Upper lobe of right lung (tissue), 1 donor: Measurements from ENCODE around the gene PAIP1. TPM values are rescaled to one million over a fixed set of nuclear protein-coding genes. Genes with fewer than 3 reads are reported as not detected.
A peak's percentile ranks its signal among the peaks of the same experiment; 100 is the strongest.

Experiments
- ATAC-seq: fragments of 200-7000 bp; cut with Tn5 transposase; one replicate; pipeline ENCODE4 v1.9.1; 2020; ENCODE audit warnings: mild to moderate bottlenecking, moderate library complexity
- DNase-seq: peaks from one replicate; pipeline ENCODE4 v3.0.0-alpha.2; 2020
- H3K27ac ChIP-seq: fragments of 200-600 bp; one replicate; pipeline ENCODE4 v1.8.0; 2022
- H3K27me3 ChIP-seq: fragments of 200-600 bp; one replicate; pipeline ENCODE4 v1.8.0; 2022; ENCODE audit warnings: mild to moderate bottlenecking
- H3K36me3 ChIP-seq: fragments of 200-600 bp; one replicate; pipeline ENCODE4 v1.8.0; 2022
- H3K4me1 ChIP-seq: fragments of 200-600 bp; one replicate; pipeline ENCODE4 v1.8.0; 2022
- H3K4me3 ChIP-seq: fragments of 200-600 bp; one replicate; pipeline ENCODE4 v1.8.0; 2022; ENCODE audit warnings: mild to moderate bottlenecking
- H3K9me3 ChIP-seq: fragments of 200-600 bp; one replicate; pipeline ENCODE4 v1.8.0; 2022
- CTCF ChIP-seq: fragments of 200-600 bp; IDR thresholded peaks from one replicate; pipeline ENCODE4 v1.8.0; 2022; ENCODE audit warnings: antibody characterized with exemption
- intact Hi-C: fragments of 100-400 bp; cut with DNase I; formaldehyde crosslinking; loops from one replicate; pipeline ENCODE4 v1.11.0; 2022
- total RNA-seq: library from RNA; stranded (reverse); fragmentation: NEBNext Ultra II Directional; extraction: Animal tissue kit (Norgen Biotek cat#: 25700); gene quantifications from one replicate; pipeline ENCODE4 v1.2.1, GENCODE V29; 2021
- donor health status: DM: no; HTN: yes; CAD: no; lungs with severe emphysema.

Gene PAIP1
- total RNA-seq, 1 donor from 2014 or later: 82.3 TPM

- DNase-seq: no peak
- Histone ChIP-seq H3K27me3 (no peaks in the 10 kb centered on the region), H3K4me1 (no peaks in the 10 kb centered on the region), H3K4me3 (no peak overlapping the region), H3K27ac (no peak overlapping the region), H3K9me3 (no peaks in the 10 kb centered on the region), H3K36me3 (peaks cover 40% of the 10 kb centered on the region)
- ATAC-seq: no peak
- intact Hi-C loops: no loop called here
- no peak for TF ChIP-seq CTCF
Observed at GRCh38 chr5:43523662-43524072, 33.2 kb downstream of the PAIP1 start.

- DNase-seq (no peak), ATAC-seq (no peak)
- H3K4me3 ChIP-seq: no peak overlapping the region
- H3K9me3 ChIP-seq: no peaks in the 10 kb centered on the region
- no peaks in the 10 kb centered on the region for H3K27me3 ChIP-seq
- H3K27ac ChIP-seq: no peak overlapping the region
- intact Hi-C loops: no loop called here
- H3K4me1 ChIP-seq: peaks cover 5% of the 10 kb centered on the region
- TF ChIP-seq CTCF: no peak
- H3K36me3 ChIP-seq: peaks cover 18% of the 10 kb centered on the region
Observed at GRCh38 chr5:43520615-43521014, 36.3 kb downstream of the PAIP1 start.

- ATAC-seq: no peak
- Histone ChIP-seq H3K4me1 (peaks cover 12% of the 10 kb centered on the region), H3K9me3 (no peaks in the 10 kb centered on the region), H3K27ac (peak overlapping the region; percentile 92), H3K27me3 (no peaks in the 10 kb centered on the region), H3K4me3 (peak overlapping the region; percentile 73), H3K36me3 (no peaks in the 10 kb centered on the region)
- DNase-seq: no peak
- intact Hi-C loops: no loop called here
- TF ChIP-seq CTCF: no peak
Observed at GRCh38 chr5:43515678-43516048, 41.2 kb downstream of the PAIP1 start.

GRCh38 chr5:43514816-43515677 is 41.8 kb downstream of the PAIP1 start, which contains the start of gene C5orf34:
TSS of gene C5orf34 (minus strand) at chr5:43515148. CDS start at chr5:43509339, 5,809 bp downstream.
- intact Hi-C loops: no loop called here
- ATAC-seq (peak; percentile 100), DNase-seq (peak; percentile 97)
- H3K27me3 ChIP-seq: no peaks in the 10 kb centered on the region
- no peaks in the 10 kb centered on the region for H3K9me3 ChIP-seq
- peak within 1 kb of the TSS; percentile 92 for H3K27ac ChIP-seq
- no peaks in the 10 kb centered on the region for H3K36me3 ChIP-seq
- TF ChIP-seq CTCF: no peak
- peaks cover 12% of the 10 kb centered on the region for H3K4me1 ChIP-seq
- H3K4me3 ChIP-seq: peak within 1 kb of the TSS; percentile 73

GRCh38 chr5:43514471-43514815 is 42.4 kb downstream of the PAIP1 start:
- peak overlapping the region; percentile 73 for H3K4me3 ChIP-seq
- ATAC-seq (no peak), DNase-seq (no peak)
- no peaks in the 10 kb centered on the region for H3K9me3 ChIP-seq
- TF ChIP-seq CTCF: no peak
- peaks cover 12% of the 10 kb centered on the region for H3K4me1 ChIP-seq
- H3K27ac ChIP-seq: peak overlapping the region; percentile 92
- no peaks in the 10 kb centered on the region for H3K36me3 ChIP-seq
- no peaks in the 10 kb centered on the region for H3K27me3 ChIP-seq
- intact Hi-C loops: no loop called here
